Measurements from ENCODE around the gene AHCYL1. TPM values are rescaled to one million over a fixed set of nuclear protein-coding genes. Genes with fewer than 3 reads are reported as not detected.

Gene AHCYL1
- total and polyA plus RNA-seq, 2 experiments from 2014 or later, result 47.6 to 72.6 TPM

- H3K27me3 ChIP-seq (replicated peaks; ENCODE audit: insufficient read depth), result no peaks in the 10 kb centered on the region
- peaks cover 15% of the 10 kb centered on the region for H3K4me1 ChIP-seq (ENCODE audit: insufficient read depth)
- no peaks in the 10 kb centered on the region for H3K9me2 ChIP-seq (ENCODE audit: insufficient read depth)
- in situ Hi-C loops (cut with MboI), result no loop called here
- 0 out of 2 replicates have a peak, but pooled peaks cover under 1% of the 10 kb centered on the region for H3K36me3 ChIP-seq (ENCODE audit: low read depth)
- WGBS, 2 experiments (ENCODE audit: low coverage in 1 of 2, low lambda C conversion rate in 2 of 2, missing lambda C conversion rate in 2 of 2), result 99 to 100% methylated on average over 2 of the region's 2 CpGs
- no peak for TF ChIP-seq EZH2phosphoT487 (IDR thresholded peaks at IDR 0.05; ENCODE audit: insufficient read depth, low read depth)
- TF ChIP-seq EZH2 (IDR thresholded peaks at IDR 0.05; ENCODE audit: insufficient read depth, poor library complexity, severe bottlenecking), result no peak
- H4K20me1 ChIP-seq (ENCODE audit: insufficient read depth), result no peaks in the 10 kb centered on the region; the same call in 1 of the 2 replicates
- no peak overlapping the region for H3K27ac ChIP-seq
- H3F3A ChIP-seq (ENCODE audit: insufficient read depth), result peaks cover 21% of the 10 kb centered on the region
- H3K4me3 ChIP-seq, result no peak overlapping the region
- DNase-seq, result no peak
- peaks cover 24% of the 10 kb centered on the region for H3K79me2 ChIP-seq (ENCODE audit: insufficient read depth)
- H3K9me3 ChIP-seq (ENCODE audit: low read depth), result no peaks in the 10 kb centered on the region
- H3K9ac ChIP-seq, result no peak overlapping the region
- no peak overlapping the region for H2AFZ ChIP-seq
- no peak overlapping the region for H3K4me2 ChIP-seq (ENCODE audit: unreplicated experiment)
Measured at GRCh38 chr1:110032327-110032726, 47.8 kb downstream of the AHCYL1 start.

GRCh38 chr1:110033421-110033820 is 48.9 kb downstream of the AHCYL1 start:
- H3K36me3 ChIP-seq (ENCODE audit: low read depth), result peaks cover 8% of the 10 kb centered on the region; the same call in 1 of the 2 replicates
- H4K20me1 ChIP-seq (ENCODE audit: insufficient read depth), result no peaks in the 10 kb centered on the region; the same call in 1 of the 2 replicates
- H3K4me2 ChIP-seq (ENCODE audit: unreplicated experiment), result no peak overlapping the region
- H2AFZ ChIP-seq, result peak overlapping the region; percentile 95
- H3K9me2 ChIP-seq (ENCODE audit: insufficient read depth), result no peaks in the 10 kb centered on the region
- no peaks in the 10 kb centered on the region for H3K27me3 ChIP-seq (replicated peaks; ENCODE audit: insufficient read depth)
- H3K27ac ChIP-seq, result no peak overlapping the region
- no peaks in the 10 kb centered on the region for H3K9me3 ChIP-seq (ENCODE audit: low read depth)
- in situ Hi-C loops (cut with MboI), result no loop called here
- no peak overlapping the region for H3K4me3 ChIP-seq
- no peak for DNase-seq
- WGBS, 2 experiments (ENCODE audit: low coverage in 1 of 2, low lambda C conversion rate in 2 of 2, missing lambda C conversion rate in 2 of 2), result 77 to 81% methylated on average over 5 of the region's 5 CpGs
- no peak overlapping the region for H3K9ac ChIP-seq
- H3K4me1 ChIP-seq (ENCODE audit: insufficient read depth), result peaks cover 15% of the 10 kb centered on the region
- peaks cover 34% of the 10 kb centered on the region for H3K79me2 ChIP-seq (ENCODE audit: insufficient read depth)
- peaks cover 16% of the 10 kb centered on the region for H3F3A ChIP-seq (ENCODE audit: insufficient read depth)
- TF ChIP-seq EZH2 (IDR thresholded peaks at IDR 0.05; ENCODE audit: insufficient read depth, poor library complexity, severe bottlenecking) (no peak), EZH2phosphoT487 (IDR thresholded peaks at IDR 0.05; ENCODE audit: insufficient read depth, low read depth) (no peak)

- in situ Hi-C loops (cut with MboI), result no loop called here
- H3F3A ChIP-seq (ENCODE audit: insufficient read depth), result peaks cover 12% of the 10 kb centered on the region
- H3K27ac ChIP-seq, result peak overlapping the region; percentile 87
- H3K9me2 ChIP-seq (ENCODE audit: insufficient read depth), result no peaks in the 10 kb centered on the region
- H2AFZ ChIP-seq, result peak overlapping the region; percentile 95
- no peaks in the 10 kb centered on the region; the same call in 1 of the 2 replicates for H4K20me1 ChIP-seq (ENCODE audit: insufficient read depth)
- DNase-seq, result no peak
- H3K9ac ChIP-seq, result peak overlapping the region; percentile 97
- H3K36me3 ChIP-seq (ENCODE audit: low read depth), result peaks cover 12% of the 10 kb centered on the region
- 9% methylated on average over 4 of the region's 4 CpGs for WGBS, 2 experiments (ENCODE audit: low coverage in 1 of 2, low lambda C conversion rate in 2 of 2, missing lambda C conversion rate in 2 of 2)
- TF ChIP-seq EZH2phosphoT487 (IDR thresholded peaks at IDR 0.05; ENCODE audit: insufficient read depth, low read depth) (no peak), EZH2 (IDR thresholded peaks at IDR 0.05; ENCODE audit: insufficient read depth, poor library complexity, severe bottlenecking) (no peak)
- H3K4me1 ChIP-seq (ENCODE audit: insufficient read depth), result peaks cover 15% of the 10 kb centered on the region
- H3K4me2 ChIP-seq (ENCODE audit: unreplicated experiment), result peak overlapping the region; percentile 91
- H3K9me3 ChIP-seq (ENCODE audit: low read depth), result no peaks in the 10 kb centered on the region
- H3K4me3 ChIP-seq, result peak overlapping the region; percentile 88
- H3K79me2 ChIP-seq (ENCODE audit: insufficient read depth), result peaks cover 40% of the 10 kb centered on the region
- no peaks in the 10 kb centered on the region for H3K27me3 ChIP-seq (replicated peaks; ENCODE audit: insufficient read depth)
Measured at GRCh38 chr1:110034040-110034450, 49.5 kb downstream of the AHCYL1 start.

- Histone ChIP-seq H3F3A (ENCODE audit: insufficient read depth) (peaks cover 12% of the 10 kb centered on the region), H3K4me2 (ENCODE audit: unreplicated experiment) (peak within 1 kb of the TSS; percentile 92), H3K9me3 (ENCODE audit: low read depth) (no peaks in the 10 kb centered on the region), H3K27me3 (replicated peaks; ENCODE audit: insufficient read depth) (no peaks in the 10 kb centered on the region), H3K4me1 (ENCODE audit: insufficient read depth) (peaks cover 15% of the 10 kb centered on the region), H3K27ac (peak within 1 kb of the TSS; percentile 87), H3K9ac (peak within 1 kb of the TSS; percentile 97), H3K4me3 (peak within 1 kb of the TSS; percentile 88), H2AFZ (peak within 1 kb of the TSS; percentile 95), H3K9me2 (ENCODE audit: insufficient read depth) (no peaks in the 10 kb centered on the region), H3K36me3 (ENCODE audit: low read depth) (peaks cover 18% of the 10 kb centered on the region), H3K79me2 (ENCODE audit: insufficient read depth) (peaks cover 46% of the 10 kb centered on the region), H4K20me1 (ENCODE audit: insufficient read depth) (no peaks in the 10 kb centered on the region; the same call in 1 of the 2 replicates)
- TF ChIP-seq EZH2phosphoT487 (IDR thresholded peaks at IDR 0.05; ENCODE audit: insufficient read depth, low read depth), result no peak
- TF ChIP-seq EZH2 (IDR thresholded peaks at IDR 0.05; ENCODE audit: insufficient read depth, poor library complexity, severe bottlenecking), result no peak
- WGBS, 2 experiments (ENCODE audit: low coverage in 1 of 2, low lambda C conversion rate in 2 of 2, missing lambda C conversion rate in 2 of 2), result 0 to 1% methylated on average over 43 to 62 of the region's 66 CpGs
- in situ Hi-C loops (cut with MboI), result no loop called here
- peak; percentile 99 for DNase-seq
Measured at GRCh38 chr1:110034451-110035235, 50.1 kb downstream of the AHCYL1 start, which contains the start of gene STRIP1. Gene STRIP1, plus strand, starts transcription at chr1:110034624. Its CDS starts 14 bp downstream, at chr1:110034638.
